Measurements from ENCODE around the gene DNAL1.

DNAL1 gene

DNA sequence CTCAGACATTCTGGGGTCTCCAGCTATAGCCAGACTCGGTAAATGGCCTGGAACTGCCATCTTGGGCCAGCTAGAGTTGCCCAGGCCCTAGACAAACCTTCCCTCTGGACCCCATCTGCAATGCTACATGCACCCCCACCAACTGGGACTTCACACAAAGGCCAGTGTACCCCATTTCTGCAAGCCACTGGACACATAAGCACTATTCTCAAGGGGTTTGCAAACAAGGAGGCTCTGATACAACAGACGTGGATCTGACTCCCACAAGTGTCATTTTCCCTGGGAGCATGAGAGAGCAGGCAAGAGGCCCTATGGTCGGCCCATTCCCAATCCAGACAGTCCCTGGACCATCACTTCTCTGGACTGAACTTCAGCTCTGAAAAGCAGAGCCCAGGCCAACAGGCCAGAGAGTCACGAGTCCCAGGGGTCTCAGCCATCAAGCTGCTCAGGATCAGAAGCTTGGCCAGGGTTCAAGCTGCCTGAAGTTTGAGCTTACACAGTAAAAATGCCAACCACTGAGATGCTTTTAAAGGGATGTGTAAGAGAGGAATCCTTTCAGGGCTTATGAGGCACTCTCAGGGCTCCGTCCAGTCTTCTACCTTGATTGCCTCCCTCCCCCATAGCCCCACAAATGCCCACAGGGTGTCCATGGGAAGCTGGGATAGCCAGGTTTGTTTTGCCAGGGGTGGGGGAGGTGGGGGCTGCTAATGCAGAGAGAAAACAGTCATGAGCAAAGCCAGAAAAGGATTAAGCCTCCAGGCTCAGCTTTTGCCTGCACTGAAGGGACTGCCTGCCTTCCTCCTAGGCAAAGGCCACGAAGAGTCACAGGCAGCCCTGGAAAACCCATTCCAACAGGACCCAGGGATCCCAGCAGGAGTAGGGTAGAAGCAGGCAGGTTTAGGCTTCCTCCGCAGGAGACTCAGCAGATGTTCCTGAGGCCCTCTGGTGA is 101.1 kb downstream of the DNAL1 start:
- no peak for DNase-seq

DNA sequence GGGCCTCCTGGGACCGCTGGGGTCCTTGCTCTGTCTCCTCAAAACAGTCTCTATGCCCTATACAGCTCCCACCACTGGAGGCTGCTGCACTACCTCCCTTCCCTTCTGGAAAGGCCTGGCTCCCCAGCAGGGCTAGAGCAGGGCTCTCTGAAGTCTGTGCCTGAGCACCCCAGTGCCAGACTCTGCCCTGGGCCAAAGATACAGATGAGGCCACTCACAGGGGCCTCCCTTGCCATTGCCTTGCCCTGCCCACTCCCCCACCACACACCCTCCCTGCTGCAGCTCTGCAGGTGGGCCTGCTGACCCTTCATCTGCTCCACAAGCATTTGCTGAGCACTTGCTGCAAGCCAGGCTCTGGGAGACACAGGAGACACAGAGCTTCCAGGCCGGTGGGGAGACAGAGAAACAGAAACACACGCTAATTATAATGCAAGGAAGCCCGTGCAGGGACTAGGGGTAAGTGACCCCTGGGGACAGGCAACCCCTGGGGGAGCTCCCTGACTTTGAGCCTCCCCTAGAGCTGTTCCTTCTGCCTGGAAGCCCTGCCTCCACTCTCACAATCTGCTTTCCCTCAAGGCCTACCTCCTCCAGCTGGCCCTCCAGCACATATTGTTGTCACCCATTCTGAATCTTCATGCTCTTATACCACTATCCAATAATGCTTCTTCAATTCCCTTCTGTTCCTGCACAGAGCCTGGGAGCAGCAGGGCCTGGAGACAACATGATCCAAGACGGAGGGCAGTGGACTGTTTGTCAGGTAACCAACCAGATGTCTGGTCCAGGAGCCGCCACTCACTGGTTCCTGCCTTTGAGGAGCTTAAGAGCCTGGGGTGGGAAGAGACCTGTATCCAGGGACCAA is 102.0 kb downstream of the DNAL1 start:
- DNase-seq = no peak

DNA sequence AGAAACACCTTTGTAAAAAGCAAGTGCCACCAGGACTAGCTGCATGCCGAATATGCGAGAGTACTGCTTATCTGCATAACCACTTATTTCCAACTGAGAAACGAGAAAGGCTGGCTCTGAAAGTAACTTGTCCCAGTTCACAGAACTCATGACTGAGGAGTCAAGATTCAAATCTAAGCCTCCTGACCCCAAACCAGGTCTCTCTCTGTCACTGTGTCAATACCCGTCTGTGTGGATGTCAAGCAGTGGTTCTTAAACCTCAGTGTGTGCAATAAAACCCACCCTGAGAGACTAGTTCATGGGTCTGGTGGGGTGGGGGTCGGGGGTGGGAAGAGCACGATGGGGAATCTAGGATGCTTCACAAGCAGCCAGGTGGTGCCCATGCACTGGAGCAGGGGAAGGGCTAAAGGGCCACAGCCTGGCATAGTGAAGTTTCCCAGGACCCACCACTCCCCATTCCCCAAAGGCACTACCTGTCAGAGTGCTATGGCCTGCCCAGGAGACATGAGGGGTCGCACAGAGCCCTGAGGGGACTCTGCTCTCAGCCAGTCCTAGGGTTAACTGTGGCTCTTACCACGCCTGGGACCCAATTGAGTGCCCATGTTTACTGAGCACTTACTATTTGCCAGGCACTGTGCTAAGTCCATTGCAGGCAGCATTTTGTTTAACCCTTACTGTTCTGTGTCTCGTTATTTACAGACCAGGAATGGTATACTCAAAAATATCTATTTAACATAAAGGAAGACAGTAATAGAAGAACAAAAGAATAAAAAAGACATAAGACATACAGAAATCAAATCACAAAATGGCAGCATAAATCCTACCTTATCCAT is 102.8 kb downstream of the DNAL1 start:
- no peak for DNase-seq

DNA sequence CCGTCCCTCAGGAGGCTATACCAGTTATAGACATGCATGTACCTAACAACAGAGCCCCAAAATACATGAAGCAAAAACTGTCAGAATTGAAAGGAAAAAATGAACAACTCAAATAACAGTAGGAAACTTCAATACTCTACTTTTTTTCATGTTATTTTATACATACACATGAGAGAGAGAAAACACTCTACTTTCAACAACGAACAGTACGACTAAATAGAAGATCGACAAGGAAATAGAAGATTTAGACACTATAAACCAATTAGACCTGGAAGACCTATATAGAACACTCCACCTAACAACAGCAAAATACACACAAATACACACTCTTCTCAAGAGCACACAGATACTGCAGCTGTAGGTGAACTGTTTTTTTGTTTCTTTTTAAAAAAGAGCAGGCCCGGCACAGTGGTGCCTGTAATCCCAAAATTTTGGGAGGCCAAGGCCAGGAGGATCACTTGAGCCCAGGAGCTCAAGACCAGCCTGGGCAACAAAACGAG is 104.1 kb downstream of the DNAL1 start:
- DNase-seq = no peak

DNA sequence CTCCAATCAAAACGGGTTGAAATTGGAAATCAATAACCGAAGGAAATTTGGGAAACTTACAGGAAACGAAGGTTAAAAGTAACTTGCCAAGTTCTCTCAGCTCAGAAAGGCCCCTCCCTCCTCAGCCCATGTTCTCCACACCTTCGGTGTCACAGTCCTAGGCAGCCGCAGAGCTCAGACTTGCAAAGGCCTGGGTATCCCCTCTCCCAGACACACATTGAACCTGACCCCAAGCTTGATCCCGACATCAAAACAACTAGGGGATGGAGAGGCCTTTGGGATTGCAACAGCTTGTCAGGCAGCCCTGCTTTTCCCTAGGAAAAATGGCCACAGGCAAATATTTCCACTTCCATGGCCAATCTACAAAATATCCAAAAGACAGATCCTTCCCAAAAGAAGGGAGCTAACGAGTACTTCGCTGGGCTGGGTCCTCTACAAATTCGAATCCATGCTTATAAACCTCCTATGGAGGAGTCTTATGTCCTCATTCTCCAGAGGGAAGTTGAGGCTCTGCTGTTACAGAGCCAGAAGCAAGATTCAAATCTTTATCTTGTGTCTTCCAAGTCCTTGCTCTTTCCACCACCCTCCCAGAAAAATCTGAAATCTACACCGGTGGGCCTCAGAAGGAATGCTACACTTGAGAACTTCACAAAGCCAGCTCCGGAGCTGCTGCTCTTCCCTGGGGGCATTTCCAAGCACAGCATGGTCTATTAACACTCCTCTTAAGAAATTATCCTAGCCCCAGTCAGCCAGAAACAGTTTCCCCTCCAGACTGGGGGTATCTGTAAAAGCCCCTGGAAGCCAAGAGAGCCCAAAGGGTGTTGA is 105.1 kb downstream of the DNAL1 start:
- no peak for DNase-seq

DNA sequence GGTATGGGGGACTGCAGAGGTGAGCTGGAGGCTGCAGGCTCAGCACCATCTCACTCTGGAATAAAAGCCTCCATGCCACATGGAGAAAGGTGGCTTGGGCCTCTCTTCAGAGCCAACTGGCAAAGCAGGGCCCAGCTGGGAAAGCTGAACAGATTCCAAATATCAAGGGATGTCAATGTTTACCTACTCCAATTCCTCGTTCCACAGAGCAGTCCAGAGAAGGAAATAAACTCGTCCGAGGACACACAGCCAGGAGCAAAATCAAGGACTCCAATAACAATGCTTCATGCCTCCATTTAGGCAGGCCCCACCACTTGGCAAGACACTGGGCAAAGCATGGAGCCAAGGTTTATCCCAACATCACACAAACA is 105.7 kb downstream of the DNAL1 start:
- DNase-seq = no peak

DNA sequence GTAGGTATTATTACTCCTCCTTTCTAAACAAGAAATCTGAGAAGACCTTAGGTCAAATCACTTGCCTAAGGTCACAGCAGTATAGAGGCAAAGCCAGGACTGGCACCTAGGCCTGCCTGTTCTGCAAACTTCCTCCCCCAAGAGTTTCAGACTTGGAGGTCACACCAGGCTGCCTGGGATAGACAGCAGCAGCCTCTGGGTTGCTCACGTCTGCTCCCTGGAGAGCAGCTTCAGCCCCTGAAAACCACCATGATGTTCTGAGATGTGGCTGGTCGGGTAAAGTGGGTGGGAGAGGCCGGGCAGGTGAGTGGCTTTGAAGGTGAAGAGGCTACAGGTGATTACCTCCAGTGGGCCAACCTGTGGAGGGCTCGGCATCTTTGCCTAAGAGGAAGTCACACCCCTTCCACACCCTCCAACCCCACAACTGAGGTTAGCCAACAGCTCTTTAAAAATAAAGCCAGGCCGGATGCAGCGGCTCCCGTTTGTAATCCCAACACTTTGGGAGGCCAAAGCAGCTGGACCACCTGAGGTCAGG is 106.4 kb downstream of the DNAL1 start:
- DNase-seq = no peak

DNA sequence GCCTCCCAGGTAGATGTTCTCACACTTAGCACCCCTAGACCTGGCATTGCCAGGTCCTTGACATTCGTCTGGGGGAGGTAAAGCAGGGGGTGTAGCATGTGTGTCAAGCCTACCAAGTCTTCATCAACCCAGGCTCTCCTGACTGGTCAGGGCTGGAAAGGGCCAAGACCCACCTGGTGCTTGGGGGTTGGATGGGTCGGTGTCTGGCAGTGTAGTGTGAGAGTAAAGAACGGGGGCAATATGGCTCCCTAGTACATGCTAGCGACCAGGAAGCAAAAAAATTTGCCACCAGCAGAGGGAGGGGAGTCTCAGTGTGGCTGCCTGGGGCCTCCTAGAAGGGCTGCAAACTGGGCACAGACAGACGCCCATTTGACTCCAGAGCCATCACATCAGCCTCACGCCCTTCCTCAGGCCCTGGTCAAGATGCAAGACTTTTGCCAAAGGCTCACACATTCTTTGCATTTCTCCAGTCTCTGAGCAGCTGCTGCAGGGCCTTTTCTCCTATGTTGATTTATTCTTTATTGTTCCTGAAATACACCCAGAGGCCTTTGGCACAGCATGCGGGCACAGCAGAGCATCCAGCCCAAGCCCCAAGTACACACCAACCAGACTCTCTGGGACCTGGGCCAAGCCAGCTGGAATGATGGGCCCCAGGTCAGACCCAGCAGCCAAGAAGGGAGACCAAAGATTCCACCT is 107.7 kb downstream of the DNAL1 start:
- no peak for DNase-seq

All from activated CD8-positive, alpha-beta memory T cell treated with anti-CD3 and anti-CD28 coated beads, Interleukin-2, amount 50 U/mL, for 4 hours (primary cell).